Measurements from ENCODE around the gene VAMP1. TPM values are rescaled to one million over a fixed set of nuclear protein-coding genes. Genes with fewer than 3 reads are reported as not detected.
"Not testable (repeated sequence)": the region's sequence is repeated elsewhere in the genome, so short reads cannot be mapped to it uniquely, and the experiment has no call there.

The VAMP1 gene
- total RNA-seq, 4 donors from 2014 or later, result 2.1 to 5.4 (median 3.7) TPM

GRCh38 chr12:6500466-6500865, 30.0 kb upstream of the VAMP1 start:
- 46% methylated on average over 2 of the region's 2 CpGs for WGBS
- no peak overlapping the region for H3K27ac ChIP-seq
- no peak for DNase-seq (ENCODE audit: low spot score in 2 of 2)
- H3K9me3 ChIP-seq, result no peaks in the 10 kb centered on the region
- H3K4me1 ChIP-seq, result peaks cover 3% of the 10 kb centered on the region
- no peak for TF ChIP-seq CTCF (IDR thresholded peaks at IDR 0.05)
- TF ChIP-seq EP300 (IDR thresholded peaks at IDR 0.05), result no peak
- no peak for TF ChIP-seq POLR2AphosphoS5 (IDR thresholded peaks at IDR 0.05)
- TF ChIP-seq POLR2A (IDR thresholded peaks at IDR 0.05), result no peak
- peaks cover 40% of the 10 kb centered on the region for H3K36me3 ChIP-seq
- no peaks in the 10 kb centered on the region for H3K27me3 ChIP-seq
- no peak overlapping the region for H3K4me3 ChIP-seq

DNA sequence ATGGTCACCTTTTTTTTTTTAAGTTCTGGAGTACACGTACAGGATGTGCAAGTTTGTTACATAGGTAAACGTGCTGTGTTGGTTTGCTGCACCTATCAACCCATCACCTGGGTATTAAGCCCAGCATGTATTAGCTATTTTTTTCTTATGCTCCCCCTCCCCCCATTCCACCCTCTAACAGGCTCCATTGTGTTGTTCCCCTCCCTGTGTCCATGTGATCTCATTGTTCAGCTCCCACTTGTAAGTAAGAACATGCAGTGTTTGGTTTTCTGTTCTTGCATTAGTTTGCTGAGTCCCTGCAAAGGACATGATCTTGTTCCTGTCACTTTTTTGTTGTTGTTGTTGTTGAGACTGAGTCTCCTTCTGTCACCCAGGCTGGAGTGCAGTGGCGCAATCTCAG, 26.8 kb upstream of the VAMP1 start:
- not testable (repeated sequence) for H3K27ac ChIP-seq; H3K27me3 ChIP-seq; H3K9me3 ChIP-seq; DNase-seq (ENCODE audit: low spot score in 2 of 2); H3K4me3 ChIP-seq
- WGBS, result 67% methylated on average over 3 of the region's 3 CpGs
- Histone ChIP-seq H3K36me3 (peaks cover 28% of the 10 kb centered on the region), H3K4me1 (peaks cover 24% of the 10 kb centered on the region)

DNA sequence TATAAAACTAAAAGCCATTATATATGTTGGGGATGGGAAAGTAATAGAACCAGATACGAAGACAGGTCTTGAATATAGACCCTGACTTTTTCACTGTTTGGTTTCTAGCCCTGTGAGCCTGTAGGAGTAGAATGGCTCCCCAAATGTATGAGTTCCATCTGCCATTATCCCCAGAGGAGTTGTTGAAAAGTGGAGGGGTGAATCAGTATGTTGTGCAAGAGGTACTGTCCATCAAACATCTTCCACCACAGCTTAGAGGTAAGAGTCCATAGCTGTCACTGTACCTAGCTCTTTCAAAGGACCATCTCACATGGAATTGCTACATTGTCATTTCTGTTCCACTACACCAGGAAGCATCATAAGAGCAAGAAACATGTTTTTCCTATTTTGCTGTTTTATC, 24.5 kb upstream of the VAMP1 start:
- peaks cover 28% of the 10 kb centered on the region for H3K4me1 ChIP-seq
- H3K27me3 ChIP-seq, result no peaks in the 10 kb centered on the region
- H3K4me3 ChIP-seq, result peak overlapping the region; percentile 80
- no peak overlapping the region for H3K27ac ChIP-seq
- WGBS, result 80% methylated on average over 1 of the region's 1 CpG
- H3K9me3 ChIP-seq, result no peaks in the 10 kb centered on the region
- H3K36me3 ChIP-seq, result peaks cover 28% of the 10 kb centered on the region
- TF ChIP-seq POLR2AphosphoS5 (IDR thresholded peaks at IDR 0.05) (no peak), CTCF (IDR thresholded peaks at IDR 0.05) (no peak), POLR2A (IDR thresholded peaks at IDR 0.05) (no peak), EP300 (IDR thresholded peaks at IDR 0.05) (no peak)
- DNase-seq (ENCODE audit: low spot score in 2 of 2), result no peak

DNA sequence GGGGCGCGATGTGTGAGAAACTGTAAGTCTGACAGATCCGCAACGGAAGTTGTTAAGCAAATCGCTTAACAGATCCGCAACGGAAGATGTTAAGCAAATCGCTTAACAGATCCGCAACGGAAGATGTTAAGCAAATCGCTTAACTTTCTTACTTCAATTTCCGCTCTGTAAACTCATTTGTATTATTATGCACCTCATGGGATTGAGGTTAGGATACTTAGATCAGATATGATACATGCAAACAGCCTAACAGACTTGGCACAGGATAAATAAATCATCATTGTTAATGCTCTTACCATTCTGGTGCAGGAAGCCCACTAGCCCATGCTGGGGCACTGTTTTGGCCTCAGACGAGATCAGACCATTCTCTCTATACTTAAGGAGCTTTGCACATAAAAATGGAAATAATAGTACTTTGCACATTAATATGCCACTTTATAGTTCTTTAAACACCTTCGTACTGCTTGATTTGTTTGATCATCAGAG, 23.8 kb upstream of the VAMP1 start:
- Histone ChIP-seq H3K4me1 (peaks cover 28% of the 10 kb centered on the region), H3K4me3 (peak overlapping the region; percentile 80), H3K9me3 (no peaks in the 10 kb centered on the region), H3K36me3 (peaks cover 27% of the 10 kb centered on the region), H3K27ac (no peak overlapping the region), H3K27me3 (no peaks in the 10 kb centered on the region)
- DNase-seq (ENCODE audit: low spot score in 2 of 2), result no peak
- TF ChIP-seq POLR2A (IDR thresholded peaks at IDR 0.05), result no peak
- TF ChIP-seq POLR2AphosphoS5 (IDR thresholded peaks at IDR 0.05), result no peak
- no peak for TF ChIP-seq CTCF (IDR thresholded peaks at IDR 0.05)
- TF ChIP-seq EP300 (IDR thresholded peaks at IDR 0.05), result no peak
- under 1% methylated on average over 14 of the region's 14 CpGs for WGBS

- Histone ChIP-seq H3K36me3 (peaks cover 20% of the 10 kb centered on the region), H3K4me1 (peaks cover 28% of the 10 kb centered on the region), H3K27me3 (no peaks in the 10 kb centered on the region), H3K9me3 (no peaks in the 10 kb centered on the region), H3K27ac (peak within 1 kb of the TSS; percentile 96), H3K4me3 (peak within 1 kb of the TSS; percentile 80)
- peak; percentile 33 to 36 for TF ChIP-seq CTCF (IDR thresholded peaks at IDR 0.05)
- TF ChIP-seq POLR2A (IDR thresholded peaks at IDR 0.05), result peak; percentile 8 to 18
- TF ChIP-seq EP300 (IDR thresholded peaks at IDR 0.05), result no peak
- under 1% methylated on average over 39 of the region's 49 CpGs for WGBS
- DNase-seq (ENCODE audit: low spot score in 2 of 2), result peak; percentile 95 to 97
These were observed 23.2 kb upstream of the VAMP1 start, which contains the start of gene NCAPD2 for GRCh38 chr12:6493497-6494257. TSS of gene NCAPD2 (plus strand) at chr12:6494102. CDS start at chr12:6495099, 997 bp downstream.
